IMR-90 (cell line): ENCODE results near the gene POC1B. TPM values are rescaled to one million over a fixed set of nuclear protein-coding genes. Genes with fewer than 3 reads are reported as not detected.

Source experiments
- ATAC-seq: fragments of 200-7000 bp; cut with Tn5 transposase; 2 replicates; pipeline ENCODE4 v1.9.1; 2020; ENCODE audit warnings: low read depth, mild to moderate bottlenecking, moderate library complexity
- BruUV-seq: library from RNA; stranded (reverse); fragments of 400-500 nt; replicated peaks from 2 replicates; lab custom pipeline; 2021; lab: Mats Ljungman, UMichigan
- CTCF ChIA-PET: fragments of 300-600 bp; formaldehyde crosslinking; extraction: SDS; loops from one replicate; lab custom pipeline; 2021; ENCODE audit warnings: antibody characterized with exemption; lab: Yijun Ruan, JAX
- POLR2A ChIA-PET: fragments of 300-600 bp; sonication (Branson Sonifier 250); formaldehyde crosslinking; loops from one replicate; lab custom pipeline; 2022; ENCODE audit warnings: antibody characterized with exemption; ENCODE audit not compliant: unreplicated experiment; lab: Charles Lee
- DNase-seq: peaks from one replicate; pipeline ENCODE4 v3.0.0; 2013
- H2AFZ ChIP-seq: replicated peaks from 2 replicates; pipeline ENCODE3; 2013; ENCODE audit warnings: low read length, mild to moderate bottlenecking; ENCODE audit not compliant: poor library complexity
- H2AK5ac ChIP-seq: 2 replicates; pipeline ENCODE4 v1.6.1; 2013; ENCODE audit warnings: low read depth, low read length, inconsistent platforms
- H2AK9ac ChIP-seq: replicated peaks from 2 replicates; pipeline ENCODE3; 2013; ENCODE audit warnings: mild to moderate bottlenecking, low read depth, low read length, moderate library complexity; ENCODE audit not compliant: poor library complexity
- H2BK120ac ChIP-seq: 2 replicates; pipeline ENCODE4 v1.6.1; 2013; ENCODE audit warnings: low read depth, low read length, inconsistent platforms
- H2BK15ac ChIP-seq: 3 replicates; pipeline ENCODE4 v1.6.1; 2013; ENCODE audit warnings: low read depth, low read length, inconsistent platforms
- H2BK20ac ChIP-seq: 2 replicates; pipeline ENCODE4 v1.6.1; 2013; ENCODE audit warnings: low read depth, mild to moderate bottlenecking, inconsistent platforms, low read length, moderate library complexity
- H2BK5ac ChIP-seq: 2 replicates; pipeline ENCODE4 v1.6.1; 2013; ENCODE audit warnings: mild to moderate bottlenecking, low read depth, low read length, inconsistent platforms; ENCODE audit not compliant: poor library complexity, severe bottlenecking
- H3K14ac ChIP-seq: replicated peaks from 2 replicates; pipeline ENCODE4 v1.6.1; 2013; ENCODE audit warnings: low read depth, low read length, inconsistent platforms
- H3K18ac ChIP-seq: 2 replicates; pipeline ENCODE4 v1.6.1; 2013; ENCODE audit warnings: low read depth, low read length, control low read depth
- H3K23ac ChIP-seq: 2 replicates; pipeline ENCODE4 v1.6.1; 2013; ENCODE audit warnings: low read depth, low read length, inconsistent platforms
- H3K27ac ChIP-seq: 2 replicates; pipeline ENCODE4 v1.5.1; 2013; ENCODE audit warnings: mild to moderate bottlenecking, control low read depth, low read length; ENCODE audit not compliant: insufficient read depth
- H3K27me3 ChIP-seq: 2 replicates; pipeline ENCODE4 v1.6.1; 2013; ENCODE audit warnings: low read length; ENCODE audit not compliant: control insufficient read depth, insufficient read depth
- H3K36me3 ChIP-seq: 2 replicates; pipeline ENCODE4 v1.6.1; 2013; ENCODE audit warnings: low read length, mixed read lengths; ENCODE audit not compliant: control insufficient read depth, insufficient read depth
- H3K4ac ChIP-seq: 2 replicates; pipeline ENCODE4 v1.6.1; 2013; ENCODE audit warnings: low read depth, low read length, inconsistent platforms
- H3K4me1 ChIP-seq: 2 replicates; pipeline ENCODE4 v1.6.1; 2013; ENCODE audit warnings: low read length, mixed read lengths; ENCODE audit not compliant: control insufficient read depth, insufficient read depth
- H3K4me2 ChIP-seq: 2 replicates; pipeline ENCODE4 v1.6.1; 2013; ENCODE audit warnings: low read depth, mild to moderate bottlenecking, control low read depth, low read length, moderate library complexity
- H3K4me3 ChIP-seq: 2 replicates; pipeline ENCODE4 v1.5.1; 2013; ENCODE audit warnings: low read depth, mild to moderate bottlenecking, control low read depth, low read length, moderate library complexity; ENCODE audit not compliant: insufficient read depth
- H3K56ac ChIP-seq: 2 replicates; pipeline ENCODE4 v1.6.1; 2013; ENCODE audit warnings: low read length, inconsistent platforms; ENCODE audit not compliant: insufficient read depth; ENCODE audit errors: extremely low read depth
- H3K79me1 ChIP-seq, 2 experiments: 2 replicates each; pipeline ENCODE4 v1.6.1; 2013; ENCODE audit warnings: low read length in 2 of 2, inconsistent platforms in 1 of 2, low read depth in 1 of 2
- H3K9ac ChIP-seq: 2 replicates; pipeline ENCODE4 v1.6.1; 2013; ENCODE audit warnings: low read depth, low read length, control low read depth
- H3K9me1 ChIP-seq: 2 replicates; pipeline ENCODE4 v1.6.1; 2013; ENCODE audit warnings: low read length, inconsistent platforms; ENCODE audit not compliant: insufficient read depth
- H3K9me3 ChIP-seq: 2 replicates; pipeline ENCODE4 v1.6.1; 2013; ENCODE audit warnings: low read length; ENCODE audit not compliant: control insufficient read depth, insufficient read depth
- H4K20me1 ChIP-seq: 2 replicates; pipeline ENCODE4 v1.6.1; 2013; ENCODE audit warnings: low read length, inconsistent platforms; ENCODE audit not compliant: insufficient read depth
- H4K5ac ChIP-seq: 2 replicates; pipeline ENCODE4 v1.6.1; 2013; ENCODE audit warnings: mild to moderate bottlenecking, low read depth, low read length, control low read depth
- H4K8ac ChIP-seq, 2 experiments: 2 replicates each; pipeline ENCODE4 v1.6.1; 2013; ENCODE audit warnings: low read depth in 2 of 2, low read length in 2 of 2, control low read depth in 1 of 2, inconsistent platforms in 1 of 2
- H4K91ac ChIP-seq: 2 replicates; pipeline ENCODE4 v1.6.1; 2013; ENCODE audit warnings: low read depth, low read length, inconsistent platforms; ENCODE audit not compliant: insufficient read depth
- BHLHE40 ChIP-seq: fragments of 150-350 bp; IDR thresholded peaks from 2 replicates; pipeline ENCODE4 v1.6.1; 2016; ENCODE audit warnings: mild to moderate bottlenecking, low read depth, low read length
- CEBPB ChIP-seq: IDR thresholded peaks from 2 replicates; pipeline ENCODE4 v1.6.1; 2012; ENCODE audit warnings: low read depth, low read length, improper control_type of control experiment
- CHD1 ChIP-seq: IDR thresholded peaks from 2 replicates; pipeline ENCODE4 v1.6.1; 2012; ENCODE audit warnings: low read depth, low read length, improper control_type of control experiment
- CTCF ChIP-seq: conservative IDR thresholded peaks from 2 replicates; pipeline ENCODE4 v1.5.1; 2012; ENCODE audit warnings: mild to moderate bottlenecking, low read depth, low read length, improper control_type of control experiment
- ELK1 ChIP-seq: fragments of 150-350 bp; IDR thresholded peaks from 2 replicates; pipeline ENCODE4 v1.6.1; 2016; ENCODE audit warnings: low read depth, mild to moderate bottlenecking, low read length, moderate library complexity, borderline replicate concordance
- FOS ChIP-seq: fragments of 150-350 bp; IDR thresholded peaks from 2 replicates; pipeline ENCODE4 v1.6.1; 2016; ENCODE audit warnings: low read depth, low read length
- MAFK ChIP-seq: IDR thresholded peaks from 2 replicates; pipeline ENCODE4 v1.6.1; 2012; ENCODE audit warnings: low read depth, low read length, improper control_type of control experiment
- MAZ ChIP-seq: IDR thresholded peaks from 2 replicates; pipeline ENCODE4 v1.6.1; 2012; ENCODE audit warnings: low read depth, mild to moderate bottlenecking, low read length, improper control_type of control experiment, moderate library complexity, borderline replicate concordance
- MXI1 ChIP-seq: IDR thresholded peaks from 2 replicates; pipeline ENCODE4 v1.6.1; 2012; ENCODE audit warnings: low read depth, mild to moderate bottlenecking, low read length, moderate library complexity, borderline replicate concordance
- NFE2L2 ChIP-seq: fragments of 150-350 bp; IDR thresholded peaks from 2 replicates; pipeline ENCODE4 v1.6.1; 2016; ENCODE audit warnings: low read depth, mild to moderate bottlenecking, low read length
- POLR2A ChIP-seq: IDR thresholded peaks from 2 replicates; pipeline ENCODE4 v1.6.1; 2012; ENCODE audit warnings: mild to moderate bottlenecking, low read depth, low read length
- RAD21 ChIP-seq: IDR thresholded peaks from 2 replicates; pipeline ENCODE4 v1.6.1; 2012; ENCODE audit warnings: low read length, improper control_type of control experiment
- RCOR1 ChIP-seq: IDR thresholded peaks from 2 replicates; pipeline ENCODE4 v1.6.1; 2012; ENCODE audit warnings: mild to moderate bottlenecking, low read length, improper control_type of control experiment; ENCODE audit not compliant: insufficient replicate concordance
- RFX5 ChIP-seq: IDR thresholded peaks from 2 replicates; pipeline ENCODE4 v1.8.0; 2012; ENCODE audit warnings: low read depth, mild to moderate bottlenecking, low read length, moderate library complexity
- SMC3 ChIP-seq: fragments of 150-350 bp; IDR thresholded peaks from 2 replicates; pipeline ENCODE4 v1.6.1; 2016; ENCODE audit warnings: low read depth, mild to moderate bottlenecking, antibody characterized with exemption, low read length, moderate library complexity
- WGBS, 2 experiments: methylation state at CpG; one replicate each; pipeline versions ENCODE4 v1.1.5 to v1.1.7; 2013; ENCODE audit warnings: missing lambda C conversion rate in 2 of 2; ENCODE audit not compliant: insufficient read length in 1 of 2; ENCODE audit errors: extremely low coverage in 2 of 2; 5-methylcytosine and 5-hydroxymethylcytosine counted together
- dilution Hi-C: fragments of 300-500 bp; cut with HindIII; formaldehyde crosslinking; loops from one replicate; pipeline ENCODE4 v1.14.3; 2018; ENCODE audit warnings: low sequenced_read_pairs; ENCODE audit not compliant: unreplicated experiment
- in situ Hi-C: fragments of 300-500 bp; cut with MboI; formaldehyde crosslinking; loops from 3 replicates; pipeline ENCODE4 v1.14.3; 2019; ENCODE audit warnings: low sequenced_read_pairs, inconsistent platforms, mixed read lengths
- intact Hi-C: fragments of 100-400 bp; cut with micrococcal nuclease; formaldehyde crosslinking; loops from 2 replicates; pipeline ENCODE4 v1.10.0; 2022
- polyA plus RNA-seq, 3 experiments: library from polyadenylated mRNA; depleted of rRNA; stranded (reverse); fragments of >200 nt; gene quantifications; 2 replicates each; pipeline ENCODE4 v1.2.3, GENCODE V29; 2012; ENCODE audit warnings: low replicate concordance in 1 of 3
- total RNA-seq: library from RNA; depleted of rRNA; stranded (reverse); fragments of >200 nt; gene quantifications from 2 replicates; pipeline ENCODE4 v1.2.3, GENCODE V29; 2012

POC1B gene
- total and polyA plus RNA-seq, 2 of the 4 experiments (the other 2 are of a cell fraction), result 5.0 to 10.4 TPM

GRCh38 chr12:89372584-89373370 is 153.1 kb downstream of the POC1B start:
- DNase-seq (no peak), ATAC-seq (no peak)
- ChIA-PET CTCF (interaction anchor here (0.6 kb wide), 1 partner anchor 87 kb away, joined by 3 read pairs; no protein-coding TSS in a partner anchor), POLR2A (no interaction called here)
- Histone ChIP-seq H4K91ac (peak overlapping the region; percentile 45; the same call in 1 of the 2 replicates), H2AFZ (peak overlapping the region; percentile 37), H3K23ac (peak overlapping the region; percentile 67; the same call in 1 of the 2 replicates), H4K8ac (peak overlapping the region in 1 of 2 experiments; percentile 67; a peak in 1 of 4 replicates), H2BK120ac (peak overlapping the region; percentile 68), H3K79me1 (peaks cover 5 to 19% of the 10 kb centered on the region in 2 experiments; a peak in 3 of 4 replicates), H3K27me3 (no peaks in the 10 kb centered on the region), H3K4me1 (peaks cover 22% of the 10 kb centered on the region), H3K9ac (no peak overlapping the region), H2BK20ac (peak overlapping the region; percentile 76), H2AK5ac (peak overlapping the region; percentile 96), H2BK5ac (peak overlapping the region; percentile 50), H3K4me2 (no peak overlapping the region), H3K14ac (peak overlapping the region; percentile 71), H3K27ac (peak overlapping the region; percentile 39; the same call in 1 of the 2 replicates), H2AK9ac (peak overlapping the region; percentile 25), H4K20me1 (no peaks in the 10 kb centered on the region), H3K4me3 (no peak overlapping the region), H3K56ac (peak overlapping the region; percentile 7; the same call in 1 of the 2 replicates), H4K5ac (peak overlapping the region; percentile 75), H3K9me1 (peaks cover 31% of the 10 kb centered on the region), H3K18ac (peak overlapping the region; percentile 70; the same call in 1 of the 2 replicates), H2BK15ac (peak overlapping the region; percentile 99), H3K9me3 (no peaks in the 10 kb centered on the region), H3K4ac (peak overlapping the region; percentile 82), H3K36me3 (peaks cover 4% of the 10 kb centered on the region; the same call in 1 of the 2 replicates)
- dilution Hi-C loops (no loop called here), in situ Hi-C loops (no loop called here), intact Hi-C loops (loop anchor here (5.0 kb wide), 1 partner anchor 80 kb away; no protein-coding TSS in a partner anchor)
- WGBS, 2 experiments, result 60% methylated on average over 2 of the region's 6 CpGs; no CpG with 5 or more reads in 1 of the 2 experiments
- no TSS peak for BruUV-seq
- no peak for TF ChIP-seq CHD1
- TF ChIP-seq POLR2A, result no peak
- no peak for TF ChIP-seq NFE2L2
- TF ChIP-seq RFX5, result no peak
- TF ChIP-seq FOS, result no peak
- no peak for TF ChIP-seq RAD21
- TF ChIP-seq RCOR1, result no peak
- TF ChIP-seq BHLHE40, result no peak
- no peak for TF ChIP-seq MXI1
- TF ChIP-seq SMC3, result no peak
- TF ChIP-seq MAFK, result no peak
- no peak for TF ChIP-seq MAZ
- no peak for TF ChIP-seq CEBPB
- no peak for TF ChIP-seq CTCF
- TF ChIP-seq ELK1, result no peak
